Retinal pigment epithelial cell (primary cell): ENCODE data around the gene MYBPC2.

Source experiments
- DNase-seq: peaks from one replicate; pipeline ENCODE4 v3.0.0-alpha.2; 2010; ENCODE audit warnings: low read depth
- H3K4me3 ChIP-seq: 2 replicates; pipeline ENCODE4 v1.5.1; 2011; ENCODE audit warnings: mild to moderate bottlenecking, low read length, control low read depth, moderate library complexity
- TF ChIP-seq, protein P1 (sequence below): conservative IDR thresholded peaks from 2 replicates; pipeline ENCODE4 v1.5.1; 2011; ENCODE audit warnings: low read depth, low read length, control low read depth, inconsistent platforms

MYBPC2 gene

DNA sequence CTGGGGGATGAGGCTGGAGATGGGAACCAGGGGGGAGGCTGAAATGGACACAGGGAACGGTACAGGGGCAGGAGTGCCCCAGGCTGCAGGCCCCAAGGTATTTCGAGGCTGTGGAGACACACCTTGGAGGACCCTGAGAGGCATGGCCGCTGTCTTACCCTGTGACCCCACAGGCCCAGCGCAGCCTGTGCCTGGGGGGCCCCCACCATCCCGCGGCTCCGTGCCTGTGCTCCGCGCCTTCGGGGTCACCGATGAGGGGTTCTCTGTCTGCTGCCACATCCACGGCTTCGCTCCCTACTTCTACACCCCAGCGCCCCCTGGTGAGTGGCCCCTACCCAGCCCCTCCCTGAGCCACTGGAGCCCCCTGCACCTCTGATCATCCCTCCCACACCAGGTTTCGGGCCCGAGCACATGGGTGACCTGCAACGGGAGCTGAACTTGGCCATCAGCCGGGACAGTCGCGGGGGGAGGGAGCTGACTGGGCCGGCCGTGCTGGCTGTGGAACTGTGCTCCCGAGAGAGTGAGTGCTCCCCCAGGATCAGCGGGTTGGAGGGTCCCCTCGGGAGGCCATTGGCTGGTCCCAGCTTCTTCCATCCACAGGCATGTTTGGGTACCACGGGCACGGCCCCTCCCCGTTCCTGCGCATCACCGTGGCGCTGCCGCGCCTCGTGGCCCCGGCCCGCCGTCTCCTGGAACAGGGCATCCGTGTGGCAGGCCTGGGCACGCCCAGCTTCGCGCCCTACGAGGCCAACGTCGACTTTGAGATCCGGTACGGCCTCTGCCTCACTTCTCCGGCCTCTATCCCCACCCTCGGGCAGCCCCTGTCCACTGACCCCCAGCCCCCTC lies 30.9 kb upstream of the MYBPC2 start:
- TF ChIP-seq, protein P1, sequence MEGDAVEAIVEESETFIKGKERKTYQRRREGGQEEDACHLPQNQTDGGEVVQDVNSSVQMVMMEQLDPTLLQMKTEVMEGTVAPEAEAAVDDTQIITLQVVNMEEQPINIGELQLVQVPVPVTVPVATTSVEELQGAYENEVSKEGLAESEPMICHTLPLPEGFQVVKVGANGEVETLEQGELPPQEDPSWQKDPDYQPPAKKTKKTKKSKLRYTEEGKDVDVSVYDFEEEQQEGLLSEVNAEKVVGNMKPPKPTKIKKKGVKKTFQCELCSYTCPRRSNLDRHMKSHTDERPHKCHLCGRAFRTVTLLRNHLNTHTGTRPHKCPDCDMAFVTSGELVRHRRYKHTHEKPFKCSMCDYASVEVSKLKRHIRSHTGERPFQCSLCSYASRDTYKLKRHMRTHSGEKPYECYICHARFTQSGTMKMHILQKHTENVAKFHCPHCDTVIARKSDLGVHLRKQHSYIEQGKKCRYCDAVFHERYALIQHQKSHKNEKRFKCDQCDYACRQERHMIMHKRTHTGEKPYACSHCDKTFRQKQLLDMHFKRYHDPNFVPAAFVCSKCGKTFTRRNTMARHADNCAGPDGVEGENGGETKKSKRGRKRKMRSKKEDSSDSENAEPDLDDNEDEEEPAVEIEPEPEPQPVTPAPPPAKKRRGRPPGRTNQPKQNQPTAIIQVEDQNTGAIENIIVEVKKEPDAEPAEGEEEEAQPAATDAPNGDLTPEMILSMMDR = no peak
- no peak overlapping the region for H3K4me3 ChIP-seq
- no peak for DNase-seq

DNA sequence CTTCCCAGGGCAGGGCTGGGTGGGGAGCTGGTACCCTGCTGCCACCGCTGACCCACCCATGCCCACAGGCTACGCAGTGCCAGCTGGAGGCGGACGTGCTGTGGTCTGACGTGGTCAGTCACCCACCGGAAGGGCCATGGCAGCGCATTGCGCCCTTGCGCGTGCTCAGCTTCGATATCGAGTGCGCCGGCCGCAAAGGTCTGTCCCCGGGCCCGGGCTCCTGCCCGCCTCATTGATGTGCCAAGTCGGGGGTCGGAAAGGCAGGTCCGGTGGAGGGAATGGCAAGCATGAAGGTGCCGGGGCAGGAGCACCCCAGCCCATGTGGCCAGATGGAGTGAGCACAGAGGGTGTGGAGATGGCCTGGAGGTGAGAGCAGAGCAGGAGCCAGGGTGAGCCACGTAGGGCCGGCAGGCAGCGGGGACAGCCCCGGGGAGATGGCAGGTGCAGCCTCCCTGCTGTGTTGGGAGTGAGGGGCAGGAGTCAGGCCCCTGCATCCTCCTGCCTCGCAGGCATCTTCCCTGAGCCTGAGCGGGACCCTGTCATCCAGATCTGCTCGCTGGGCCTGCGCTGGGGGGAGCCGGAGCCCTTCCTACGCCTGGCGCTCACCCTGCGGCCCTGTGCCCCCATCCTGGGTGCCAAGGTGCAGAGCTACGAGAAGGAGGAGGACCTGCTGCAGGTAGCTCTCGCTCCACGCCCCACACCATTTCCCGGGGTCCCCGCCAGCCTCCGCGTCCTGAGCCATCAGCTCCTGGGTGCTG lies 30.0 kb upstream of the MYBPC2 start:
- DNase-seq = no peak
- H3K4me3 ChIP-seq = no peak overlapping the region
- TF ChIP-seq, protein P1 = no peak

DNA sequence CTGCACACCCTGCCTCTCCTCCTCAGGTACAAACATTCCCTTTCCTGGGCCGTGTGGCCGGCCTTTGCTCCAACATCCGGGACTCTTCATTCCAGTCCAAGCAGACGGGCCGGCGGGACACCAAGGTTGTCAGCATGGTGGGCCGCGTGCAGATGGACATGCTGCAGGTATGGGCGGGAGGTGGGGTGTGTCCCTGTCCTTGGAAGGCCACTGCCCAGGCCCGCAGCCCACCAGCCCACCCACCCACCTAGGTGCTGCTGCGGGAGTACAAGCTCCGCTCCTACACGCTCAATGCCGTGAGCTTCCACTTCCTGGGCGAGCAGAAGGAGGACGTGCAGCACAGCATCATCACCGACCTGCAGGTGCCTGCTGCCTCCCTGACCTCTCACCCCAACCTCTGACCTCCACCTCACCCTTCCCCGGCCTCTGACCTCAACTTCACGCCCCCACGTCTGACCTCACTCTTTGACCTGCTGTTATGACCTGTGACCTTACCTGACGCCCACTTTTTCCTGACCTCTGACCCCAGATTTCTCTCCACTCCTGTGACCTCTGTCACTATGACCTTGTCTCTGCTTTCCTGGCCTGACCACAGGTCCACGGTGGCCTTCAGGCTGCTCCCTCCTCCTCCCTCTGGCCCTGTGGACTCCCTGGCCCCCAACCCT lies 26.4 kb upstream of the MYBPC2 start:
- TF ChIP-seq, protein P1 = no peak
- no peak overlapping the region for H3K4me3 ChIP-seq
- no peak for DNase-seq

DNA sequence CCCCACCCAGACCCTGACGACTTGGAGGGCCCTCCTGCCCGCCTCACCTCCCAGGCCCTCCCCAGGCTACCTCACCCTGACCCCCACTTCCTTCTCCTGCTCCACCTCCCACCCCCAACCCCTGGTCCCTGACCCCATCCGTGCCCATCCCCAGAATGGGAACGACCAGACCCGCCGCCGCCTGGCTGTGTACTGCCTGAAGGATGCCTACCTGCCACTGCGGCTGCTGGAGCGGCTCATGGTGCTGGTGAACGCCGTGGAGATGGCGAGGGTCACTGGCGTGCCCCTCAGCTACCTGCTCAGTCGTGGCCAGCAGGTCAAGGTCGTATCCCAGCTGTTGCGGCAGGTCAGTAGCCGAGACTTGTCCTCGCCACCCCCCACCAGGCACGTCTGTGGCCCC lies 25.9 kb upstream of the MYBPC2 start:
- DNase-seq = no peak
- TF ChIP-seq, protein P1 = no peak
- no peak overlapping the region for H3K4me3 ChIP-seq

DNA sequence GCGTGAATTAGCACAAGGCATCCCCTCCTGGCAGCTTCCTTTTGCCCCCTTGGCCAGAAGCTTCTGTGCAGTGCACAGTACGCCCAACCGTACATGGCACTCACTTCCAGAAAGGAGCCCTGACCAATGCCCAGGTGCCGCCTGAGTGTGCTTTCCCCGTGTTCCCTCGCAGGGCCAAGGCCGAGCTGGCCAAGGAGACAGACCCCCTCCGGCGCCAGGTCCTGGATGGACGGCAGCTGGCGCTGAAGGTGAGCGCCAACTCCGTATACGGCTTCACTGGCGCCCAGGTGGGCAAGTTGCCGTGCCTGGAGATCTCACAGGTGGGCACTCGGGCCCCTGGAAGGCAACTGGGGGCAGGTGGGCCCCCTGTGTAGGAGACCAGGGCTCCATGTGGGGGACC lies 23.3 kb upstream of the MYBPC2 start:
- no peak for DNase-seq
- TF ChIP-seq, protein P1 = no peak
- no peak overlapping the region for H3K4me3 ChIP-seq

DNA sequence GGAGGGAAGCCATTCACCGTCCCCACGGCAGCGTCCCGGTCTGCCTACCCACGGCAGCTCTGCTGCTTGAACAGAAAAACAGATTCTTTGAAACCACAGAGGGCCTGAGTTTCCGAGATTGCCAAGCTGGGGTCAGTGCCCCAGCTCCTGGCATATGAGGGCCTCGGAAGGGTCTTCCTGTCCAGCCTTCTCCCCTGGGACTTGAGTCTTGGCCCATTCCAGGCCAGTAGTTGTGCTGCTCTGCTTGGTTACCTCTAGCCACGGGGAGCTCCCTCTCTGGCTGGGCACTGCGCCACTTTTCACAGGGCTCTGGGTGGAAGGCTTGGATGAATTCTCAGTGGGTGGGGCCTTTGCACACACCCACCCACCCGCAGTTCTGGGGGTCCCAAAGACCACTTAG lies 22.6 kb upstream of the MYBPC2 start:
- no peak for DNase-seq
- TF ChIP-seq, protein P1 = no peak
- H3K4me3 ChIP-seq = no peak overlapping the region
